Lung (tissue), 12 donors: Measurements from ENCODE around the gene SYNPO2. TPM values are rescaled to one million over a fixed set of nuclear protein-coding genes. Genes with fewer than 3 reads are reported as not detected.
"Not testable (repeated sequence)": the region's sequence is repeated elsewhere in the genome, so short reads cannot be mapped to it uniquely, and the experiment has no call there.

Experiments used
- ATAC-seq: fragments of 200-7000 bp; cut with Tn5 transposase; one replicate; pipeline ENCODE4 v1.9.1; 2020; ENCODE audit warnings: moderate number of reproducible peaks; ENCODE audit not compliant: insufficient read depth, low FRiP score
- DNase-seq, 3 donors: peaks; one replicate each; pipeline ENCODE4 v3.0.0-alpha.2; 2013 to 2017
- H3K27ac ChIP-seq, 2 donors: one replicate each; pipeline ENCODE4 v1.5.1; 2013; ENCODE audit warnings: mild to moderate bottlenecking in 2 of 2, moderate library complexity in 2 of 2, control low read depth in 1 of 2, inconsistent platforms in 1 of 2, low read depth in 1 of 2, low read length in 1 of 2
- H3K27me3 ChIP-seq, 3 donors: one replicate each; pipeline ENCODE4 v1.5.1; 2013; ENCODE audit warnings: low read length in 2 of 3; ENCODE audit not compliant: control insufficient read depth in 3 of 3, insufficient read depth in 3 of 3
- H3K36me3 ChIP-seq, 4 donors: one replicate each; pipeline ENCODE4 v1.5.1; 2013; ENCODE audit warnings: low read length in 4 of 4, mild to moderate bottlenecking in 1 of 4, moderate library complexity in 1 of 4; ENCODE audit not compliant: control insufficient read depth in 4 of 4, insufficient read depth in 4 of 4
- H3K4me1 ChIP-seq, 5 donors: one replicate each; pipeline ENCODE4 v1.5.1; 2013; ENCODE audit warnings: low read length in 5 of 5, mild to moderate bottlenecking in 2 of 5, moderate library complexity in 1 of 5; ENCODE audit not compliant: control insufficient read depth in 5 of 5, insufficient read depth in 5 of 5
- H3K4me3 ChIP-seq: one replicate; pipeline ENCODE4 v1.5.1; 2013; ENCODE audit warnings: mild to moderate bottlenecking, control low read depth, moderate library complexity
- H3K9ac ChIP-seq, 2 donors: one replicate each; pipeline ENCODE4 v1.5.1; 2013; ENCODE audit warnings: low read length in 2 of 2, control low read depth in 1 of 2; ENCODE audit not compliant: insufficient read depth in 1 of 2
- H3K9me3 ChIP-seq, 4 donors: one replicate each; pipeline ENCODE4 v1.5.1; 2013; ENCODE audit warnings: low read length in 3 of 4, mild to moderate bottlenecking in 1 of 4, moderate library complexity in 1 of 4; ENCODE audit not compliant: control insufficient read depth in 4 of 4, insufficient read depth in 3 of 4
- WGBS, 2 donors: extraction: QIAGEN DNeasy Blood & Tissue Kit; methylation state at CpG; one replicate each; pipeline ENCODE4 v1.1.7; 2013; 5-methylcytosine and 5-hydroxymethylcytosine counted together
- polyA plus RNA-seq, 2 donors: library from polyadenylated mRNA; stranded (reverse); fragments of 200-250 nt; gene quantifications; one replicate each; pipeline ENCODE4 v1.2.1, GENCODE V29; 2013
- total RNA-seq, 2 donors: library from RNA; depleted of rRNA in 1 of 2; stranded (reverse); fragments of >200 nt in 1 of 2; gene quantifications; one replicate each; pipeline ENCODE4 v1.2.1, GENCODE V29; 2014 to 2021
- TF ChIP-seq, protein P1 (sequence below): IDR thresholded peaks from 2 replicates; pipeline ENCODE4 v1.5.1; 2012; ENCODE audit warnings: mild to moderate bottlenecking; ENCODE audit errors: control extremely low read depth, extremely low read depth
- donor health status: control.
- donor health status: control.
- donor health status: Bipolar disorder and iron deficiency.
- donor health status: healthy.
- donor health status: DM: yes; HTN: yes; CAD: no.

The SYNPO2 gene
- total and polyA plus RNA-seq, 4 donors = 3.5 to 27.6 (median 10.1) TPM

DNA sequence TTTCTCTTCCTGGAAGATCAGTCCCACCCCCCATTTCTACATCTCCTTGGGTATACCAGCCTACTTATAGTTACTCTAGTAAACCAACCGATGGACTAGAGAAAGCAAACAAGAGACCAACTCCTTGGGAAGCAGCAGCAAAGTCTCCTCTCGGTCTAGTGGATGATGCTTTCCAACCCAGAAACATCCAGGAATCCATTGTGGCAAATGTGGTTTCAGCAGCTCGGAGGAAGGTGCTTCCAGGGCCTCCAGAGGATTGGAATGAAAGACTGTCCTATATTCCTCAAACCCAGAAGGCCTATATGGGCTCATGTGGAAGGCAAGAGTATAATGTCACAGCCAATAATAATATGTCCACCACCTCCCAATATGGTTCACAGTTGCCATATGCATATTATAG is 168.8 kb downstream of the SYNPO2 start:
- Histone ChIP-seq H3K9me3 (no peaks in the 10 kb centered on the region), H3K4me1 (peaks cover 0 to 3% (median 0%) of the 10 kb centered on the region in 5 donors), H3K9ac (no peak overlapping the region), H3K27ac (no peak overlapping the region), H3K27me3 (no peaks in the 10 kb centered on the region), H3K4me3 (no peak overlapping the region), H3K36me3 (peaks cover 0 to 4% (median 0%) of the 10 kb centered on the region in 4 donors)
- TF ChIP-seq, protein P1, sequence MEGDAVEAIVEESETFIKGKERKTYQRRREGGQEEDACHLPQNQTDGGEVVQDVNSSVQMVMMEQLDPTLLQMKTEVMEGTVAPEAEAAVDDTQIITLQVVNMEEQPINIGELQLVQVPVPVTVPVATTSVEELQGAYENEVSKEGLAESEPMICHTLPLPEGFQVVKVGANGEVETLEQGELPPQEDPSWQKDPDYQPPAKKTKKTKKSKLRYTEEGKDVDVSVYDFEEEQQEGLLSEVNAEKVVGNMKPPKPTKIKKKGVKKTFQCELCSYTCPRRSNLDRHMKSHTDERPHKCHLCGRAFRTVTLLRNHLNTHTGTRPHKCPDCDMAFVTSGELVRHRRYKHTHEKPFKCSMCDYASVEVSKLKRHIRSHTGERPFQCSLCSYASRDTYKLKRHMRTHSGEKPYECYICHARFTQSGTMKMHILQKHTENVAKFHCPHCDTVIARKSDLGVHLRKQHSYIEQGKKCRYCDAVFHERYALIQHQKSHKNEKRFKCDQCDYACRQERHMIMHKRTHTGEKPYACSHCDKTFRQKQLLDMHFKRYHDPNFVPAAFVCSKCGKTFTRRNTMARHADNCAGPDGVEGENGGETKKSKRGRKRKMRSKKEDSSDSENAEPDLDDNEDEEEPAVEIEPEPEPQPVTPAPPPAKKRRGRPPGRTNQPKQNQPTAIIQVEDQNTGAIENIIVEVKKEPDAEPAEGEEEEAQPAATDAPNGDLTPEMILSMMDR = no peak
- WGBS, 2 donors = 92 to 93% methylated on average over 3 of the region's 3 CpGs
- ATAC-seq (no peak), DNase-seq (no peak)

DNA sequence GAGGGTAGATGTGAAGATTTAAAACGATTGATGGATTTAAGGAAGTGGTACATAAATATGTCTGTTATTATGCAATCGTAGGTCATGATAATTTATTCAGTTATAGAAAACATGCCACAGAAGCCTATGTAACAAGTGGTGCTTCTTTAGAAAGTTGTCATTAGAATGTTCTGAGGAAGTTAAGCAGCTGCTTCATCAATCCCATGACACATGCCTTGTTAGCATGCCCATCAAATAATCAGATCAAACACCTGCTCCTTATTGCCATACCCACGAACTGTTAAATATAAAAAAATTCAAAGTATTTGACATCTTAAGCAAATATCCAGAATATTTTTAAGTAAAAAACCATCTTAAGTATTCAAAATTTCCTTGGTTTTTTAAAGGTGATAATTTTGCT is 170.6 kb downstream of the SYNPO2 start:
- DNase-seq (no peak), ATAC-seq (no peak)
- no peak overlapping the region for H3K9ac ChIP-seq
- WGBS, 2 donors = 25 to 35% methylated on average over 3 of the region's 3 CpGs
- no peaks in the 10 kb centered on the region for H3K4me1 ChIP-seq
- TF ChIP-seq, protein P1 = no peak
- no peak overlapping the region for H3K4me3 ChIP-seq
- no peaks in the 10 kb centered on the region for H3K9me3 ChIP-seq
- H3K27me3 ChIP-seq = no peaks in the 10 kb centered on the region
- H3K27ac ChIP-seq = no peak overlapping the region
- peaks cover 0 to 4% (median 0%) of the 10 kb centered on the region in 4 donors for H3K36me3 ChIP-seq

DNA sequence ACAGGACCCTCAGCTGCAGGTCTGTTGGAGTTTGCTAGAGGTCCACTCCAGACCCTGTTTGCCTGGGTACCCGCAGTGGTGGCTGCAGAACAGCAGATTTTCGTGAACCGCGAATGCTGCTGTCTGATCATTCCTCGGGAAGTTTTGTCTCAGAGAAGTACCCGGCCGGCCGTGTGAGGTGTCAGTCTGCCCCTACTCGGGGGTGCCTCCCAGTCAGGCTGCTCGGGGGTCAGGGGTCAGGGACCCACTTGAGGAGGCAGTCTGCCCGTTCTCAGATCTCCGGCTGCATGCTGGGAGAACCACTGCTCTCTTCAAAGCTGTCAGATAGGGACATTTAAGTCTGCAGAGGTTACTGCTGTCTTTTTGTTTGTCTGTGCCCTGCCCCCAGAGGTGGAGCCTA is 178.5 kb downstream of the SYNPO2 start:
- H3K27me3 ChIP-seq, H3K4me3 ChIP-seq, H3K27ac ChIP-seq, DNase-seq, H3K9ac ChIP-seq, ATAC-seq, H3K4me1 ChIP-seq, H3K9me3 ChIP-seq, H3K36me3 ChIP-seq: not testable (repeated sequence)
- 74 to 87% methylated on average over 9 to 10 of the region's 12 CpGs for WGBS, 2 donors

DNA sequence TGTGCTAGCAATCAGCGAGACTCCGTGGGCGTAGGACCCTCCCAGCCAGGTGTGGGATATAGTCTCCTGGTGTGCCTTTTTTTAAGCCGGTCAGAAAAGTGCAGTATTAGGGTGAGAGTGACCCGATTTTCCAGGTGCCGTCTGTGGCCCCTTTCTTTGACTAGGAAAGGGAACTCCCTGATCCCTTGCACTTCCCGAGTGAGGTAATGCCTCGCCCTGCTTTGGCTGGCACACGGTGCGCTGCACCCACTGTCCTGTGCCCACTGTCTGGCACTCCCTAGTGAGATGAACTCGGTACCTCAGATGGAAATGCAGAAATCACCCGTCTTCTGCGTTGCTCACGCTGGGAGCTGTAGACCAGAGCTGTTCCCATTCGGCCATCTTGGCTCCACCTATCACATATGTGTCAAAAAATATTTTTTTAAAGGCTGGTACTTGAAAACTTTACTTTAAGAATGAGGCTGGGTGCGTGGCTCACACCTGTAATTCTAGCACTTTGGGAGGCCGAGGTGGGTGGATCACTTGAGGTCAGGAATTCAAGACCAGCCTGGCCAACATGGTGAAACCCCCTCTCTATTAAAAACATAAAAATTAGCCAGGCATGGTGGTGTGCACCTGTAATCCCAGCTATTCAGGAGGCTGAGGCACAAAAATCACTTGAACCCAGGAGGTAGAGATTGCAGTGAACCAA is 179.2 kb downstream of the SYNPO2 start:
- H3K27ac ChIP-seq, DNase-seq, H3K36me3 ChIP-seq, H3K4me3 ChIP-seq, H3K9ac ChIP-seq, H3K27me3 ChIP-seq, H3K9me3 ChIP-seq, H3K4me1 ChIP-seq, ATAC-seq: not testable (repeated sequence)
- 79 to 89% methylated on average over 17 of the region's 17 CpGs for WGBS, 2 donors
